ENCODE data around the gene RBBP8NL. TPM values are rescaled to one million over a fixed set of nuclear protein-coding genes. Genes with fewer than 3 reads are reported as not detected.
A peak's percentile ranks its signal among the peaks of the same experiment; 100 is the strongest.

RBBP8NL gene
- total RNA-seq, 1 experiment from 2014 or later: not detected

DNA sequence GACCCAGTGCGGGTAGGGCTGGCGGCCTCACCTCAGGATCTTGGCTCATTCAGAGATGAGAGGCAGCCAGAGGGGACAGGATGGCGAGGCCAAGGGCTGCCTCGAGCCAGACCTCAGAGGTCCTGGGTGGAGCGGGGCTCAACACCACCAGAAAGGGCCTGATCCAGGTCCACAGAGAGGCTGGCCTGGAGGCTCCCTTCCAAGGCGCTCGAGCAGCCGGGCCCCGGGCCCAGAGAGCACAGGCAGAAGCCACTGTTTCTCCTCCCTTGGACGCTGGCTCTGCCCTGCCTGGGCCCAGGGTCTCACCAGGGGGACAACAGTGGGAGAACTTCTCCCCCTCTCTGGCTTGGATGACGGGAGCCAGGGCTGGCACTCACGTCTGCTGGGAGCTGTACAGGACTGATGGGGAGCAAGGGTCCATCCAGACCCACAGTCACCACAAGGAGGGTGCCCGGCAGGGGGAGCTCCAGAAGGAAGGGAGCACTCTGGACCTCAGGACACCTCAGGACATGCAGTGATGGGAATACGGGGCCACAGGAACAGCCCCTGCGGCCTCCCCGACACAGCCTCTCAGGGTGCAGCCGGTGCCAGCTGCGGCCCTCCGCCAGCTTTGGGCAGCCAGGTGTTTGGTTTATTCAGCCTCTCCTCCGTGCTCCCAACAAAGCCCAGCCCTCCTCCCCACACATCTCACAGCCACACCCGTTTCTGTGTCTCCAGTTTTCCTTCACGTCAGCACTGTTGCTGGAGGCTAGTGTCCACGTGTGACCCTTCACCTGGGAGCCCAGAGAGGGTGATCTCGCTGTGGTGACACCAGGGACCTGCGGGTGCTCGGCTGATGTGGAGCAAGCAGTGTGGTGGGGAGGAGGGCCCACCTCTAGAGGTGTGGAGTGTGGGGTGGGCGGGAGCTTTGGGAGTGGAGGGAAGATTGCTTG, 31.8 kb downstream of the RBBP8NL start:
- BruUV-seq (replicated peaks): no TSS peak
- CTCF ChIA-PET: no interaction called here

DNA sequence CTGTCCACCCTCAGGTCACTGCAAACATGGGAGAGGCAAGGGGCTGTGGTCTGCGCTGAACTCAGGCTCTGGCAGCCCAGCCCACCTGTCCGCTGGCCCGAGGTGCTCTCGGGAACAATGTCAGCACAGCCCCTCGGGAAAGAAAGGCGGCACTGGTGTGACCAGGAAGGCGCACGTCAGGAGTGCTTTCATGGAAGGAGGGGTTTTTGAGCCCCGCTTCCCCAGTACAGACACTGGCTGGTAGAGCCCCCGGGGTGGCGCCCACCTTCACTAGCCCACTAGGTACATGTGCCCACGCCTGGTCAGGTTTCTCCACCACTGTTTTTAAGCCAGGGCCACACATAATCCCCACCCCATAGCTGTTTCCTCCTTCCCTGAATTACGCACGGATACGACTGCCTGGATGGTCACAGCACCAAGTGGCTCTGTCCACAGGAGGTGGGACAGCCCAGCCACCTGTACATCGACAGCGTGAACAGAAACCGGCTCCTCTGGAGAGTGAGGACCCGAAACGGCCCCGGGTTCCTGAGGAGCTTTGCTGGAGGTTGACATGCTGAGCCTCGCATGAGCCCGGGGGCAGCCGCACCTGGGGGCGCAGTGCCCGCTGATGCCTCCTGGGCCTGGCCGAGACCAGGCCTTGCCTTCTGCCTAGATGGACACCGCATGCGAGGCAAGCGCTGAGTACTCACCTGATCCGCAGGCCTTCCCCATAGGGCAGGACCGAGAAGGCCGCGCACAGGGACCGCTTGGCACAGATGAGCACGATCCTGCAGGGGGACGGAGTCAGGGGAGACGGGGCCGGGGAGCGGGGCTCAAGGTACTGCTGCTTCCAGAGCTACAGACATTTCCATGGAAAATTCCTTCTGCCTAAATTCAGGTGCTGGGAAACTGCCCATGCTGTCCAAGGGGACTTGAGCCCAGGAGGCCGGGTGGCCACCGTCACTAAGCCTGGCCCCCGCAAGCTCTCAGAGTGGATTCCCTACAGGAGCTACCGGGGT, 32.8 kb downstream of the RBBP8NL start:
- H3K4me3 ChIP-seq (ENCODE audit: low read depth, low read length, poor library complexity, severe bottlenecking): no peak overlapping the region
- TF ChIP-seq, protein P1, sequence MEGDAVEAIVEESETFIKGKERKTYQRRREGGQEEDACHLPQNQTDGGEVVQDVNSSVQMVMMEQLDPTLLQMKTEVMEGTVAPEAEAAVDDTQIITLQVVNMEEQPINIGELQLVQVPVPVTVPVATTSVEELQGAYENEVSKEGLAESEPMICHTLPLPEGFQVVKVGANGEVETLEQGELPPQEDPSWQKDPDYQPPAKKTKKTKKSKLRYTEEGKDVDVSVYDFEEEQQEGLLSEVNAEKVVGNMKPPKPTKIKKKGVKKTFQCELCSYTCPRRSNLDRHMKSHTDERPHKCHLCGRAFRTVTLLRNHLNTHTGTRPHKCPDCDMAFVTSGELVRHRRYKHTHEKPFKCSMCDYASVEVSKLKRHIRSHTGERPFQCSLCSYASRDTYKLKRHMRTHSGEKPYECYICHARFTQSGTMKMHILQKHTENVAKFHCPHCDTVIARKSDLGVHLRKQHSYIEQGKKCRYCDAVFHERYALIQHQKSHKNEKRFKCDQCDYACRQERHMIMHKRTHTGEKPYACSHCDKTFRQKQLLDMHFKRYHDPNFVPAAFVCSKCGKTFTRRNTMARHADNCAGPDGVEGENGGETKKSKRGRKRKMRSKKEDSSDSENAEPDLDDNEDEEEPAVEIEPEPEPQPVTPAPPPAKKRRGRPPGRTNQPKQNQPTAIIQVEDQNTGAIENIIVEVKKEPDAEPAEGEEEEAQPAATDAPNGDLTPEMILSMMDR (conservative IDR thresholded peaks at IDR 0.05; ENCODE audit: low read depth, low read length): no peak
- no peak for TF ChIP-seq EZH2 (IDR thresholded peaks at IDR 0.05; ENCODE audit: borderline replicate concordance, low read depth, low read length, poor library complexity, severe bottlenecking)
- peaks cover 22% of the 10 kb centered on the region for H3K36me3 ChIP-seq (ENCODE audit: insufficient read depth, low read length, poor library complexity, severe bottlenecking)
- no peaks in the 10 kb centered on the region for H3K27me3 ChIP-seq (replicated peaks; ENCODE audit: insufficient read depth, low read depth, low read length, poor library complexity)
- no peak overlapping the region for H3K27ac ChIP-seq (ENCODE audit: low read depth, low read length, poor library complexity, severe bottlenecking)
- POLR2A ChIA-PET (ENCODE audit: low non-redundant PET): no interaction called here
- intact Hi-C loops (cut with micrococcal nuclease; ENCODE audit: unreplicated experiment): no loop called here
- BruUV-seq (replicated peaks): no TSS peak
- CTCF ChIA-PET: no interaction called here
- DNase-seq (ENCODE audit: low spot score): no peak
- H3K4me1 ChIP-seq (ENCODE audit: insufficient read depth, low read length, poor library complexity, severe bottlenecking): no peaks in the 10 kb centered on the region
- H3K9me3 ChIP-seq (ENCODE audit: low read depth, low read length, poor library complexity, severe bottlenecking): no peaks in the 10 kb centered on the region

More for the DNA sequence above, 31.8 kb downstream of the RBBP8NL start:
- H3K4me3 ChIP-seq (ENCODE audit: low read depth, low read length, poor library complexity, severe bottlenecking): no peak overlapping the region
- no peaks in the 10 kb centered on the region for H3K27me3 ChIP-seq (replicated peaks; ENCODE audit: insufficient read depth, low read depth, low read length, poor library complexity)
- TF ChIP-seq, protein P1 (conservative IDR thresholded peaks at IDR 0.05; ENCODE audit: low read depth, low read length): peak; percentile 38; the same call in 1 of the 2 replicates
- TF ChIP-seq EZH2 (IDR thresholded peaks at IDR 0.05; ENCODE audit: borderline replicate concordance, low read depth, low read length, poor library complexity, severe bottlenecking): no peak
- POLR2A ChIA-PET (ENCODE audit: low non-redundant PET): no interaction called here
- H3K4me1 ChIP-seq (ENCODE audit: insufficient read depth, low read length, poor library complexity, severe bottlenecking): no peaks in the 10 kb centered on the region
- intact Hi-C loops (cut with micrococcal nuclease; ENCODE audit: unreplicated experiment): no loop called here
- H3K27ac ChIP-seq (ENCODE audit: low read depth, low read length, poor library complexity, severe bottlenecking): no peak overlapping the region
- no peak for DNase-seq (ENCODE audit: low spot score)
- H3K36me3 ChIP-seq (ENCODE audit: insufficient read depth, low read length, poor library complexity, severe bottlenecking): peaks cover 11% of the 10 kb centered on the region
- no peaks in the 10 kb centered on the region for H3K9me3 ChIP-seq (ENCODE audit: low read depth, low read length, poor library complexity, severe bottlenecking)

DNA sequence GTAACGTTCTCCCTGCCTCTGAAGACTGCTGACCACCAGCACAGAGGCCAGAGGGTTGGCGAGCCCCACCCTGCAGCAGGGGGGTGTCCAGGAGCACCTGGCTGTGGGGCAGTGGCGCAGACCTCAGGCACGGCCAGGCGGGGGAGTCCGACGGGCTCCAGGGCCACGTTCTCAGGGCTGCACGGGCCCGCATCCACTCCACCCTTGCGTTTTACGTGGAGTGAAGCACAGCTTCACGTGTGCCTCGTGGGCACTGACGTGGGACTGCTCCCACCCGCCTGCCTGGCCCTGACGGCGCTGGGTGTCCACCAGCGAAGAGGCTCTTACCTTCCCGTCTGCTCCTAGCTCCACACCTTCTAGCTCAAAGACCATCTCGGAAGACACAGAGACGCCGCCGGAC, 33.5 kb downstream of the RBBP8NL start:
- H3K36me3 ChIP-seq (ENCODE audit: insufficient read depth, low read length, poor library complexity, severe bottlenecking): peaks cover 29% of the 10 kb centered on the region
- peaks cover 4% of the 10 kb centered on the region for H3K4me1 ChIP-seq (ENCODE audit: insufficient read depth, low read length, poor library complexity, severe bottlenecking)
- DNase-seq (ENCODE audit: low spot score): no peak
- intact Hi-C loops (cut with micrococcal nuclease; ENCODE audit: unreplicated experiment): no loop called here
- TF ChIP-seq, protein P1 (conservative IDR thresholded peaks at IDR 0.05; ENCODE audit: low read depth, low read length): no peak
- TF ChIP-seq EZH2 (IDR thresholded peaks at IDR 0.05; ENCODE audit: borderline replicate concordance, low read depth, low read length, poor library complexity, severe bottlenecking): no peak
- ChIA-PET CTCF (no interaction called here), POLR2A (ENCODE audit: low non-redundant PET) (no interaction called here)
- H3K9me3 ChIP-seq (ENCODE audit: low read depth, low read length, poor library complexity, severe bottlenecking): no peaks in the 10 kb centered on the region
- no peak overlapping the region for H3K4me3 ChIP-seq (ENCODE audit: low read depth, low read length, poor library complexity, severe bottlenecking)
- H3K27me3 ChIP-seq (replicated peaks; ENCODE audit: insufficient read depth, low read depth, low read length, poor library complexity): no peaks in the 10 kb centered on the region
- BruUV-seq (replicated peaks): no TSS peak
- H3K27ac ChIP-seq (ENCODE audit: low read depth, low read length, poor library complexity, severe bottlenecking): no peak overlapping the region
